Measurements from ENCODE around the gene LOXL4. TPM values are rescaled to one million over a fixed set of nuclear protein-coding genes. Genes with fewer than 3 reads are reported as not detected.

The LOXL4 gene
- total and polyA plus RNA-seq, 12 donors = 0.61 to 14.4 (median 3.4) TPM

DNA sequence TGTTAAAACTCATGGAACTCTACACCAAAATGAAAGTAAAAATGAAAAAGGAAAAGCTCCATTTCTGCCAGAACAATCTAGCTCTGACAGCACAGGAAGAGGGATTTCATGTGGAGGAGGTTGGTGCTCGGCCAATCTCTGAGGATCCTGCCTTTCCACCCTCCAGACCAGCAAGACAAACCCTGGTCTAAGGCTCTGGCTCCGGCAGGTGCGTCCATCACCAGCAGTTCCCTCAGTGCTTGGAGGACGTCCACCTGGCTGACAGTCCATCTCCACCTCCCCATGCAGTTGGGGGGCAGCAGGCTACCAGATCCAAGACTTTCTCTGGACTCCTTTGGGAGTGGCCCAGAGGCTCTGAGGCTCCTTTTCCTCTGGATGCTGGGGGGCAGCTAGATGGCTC, 25.0 kb upstream of the LOXL4 start:
- peak overlapping the region in 2 of 5 donors; percentile 34 to 78 for H3K27ac ChIP-seq
- H3K27me3 ChIP-seq = no peaks in the 10 kb centered on the region
- no peaks in the 10 kb centered on the region for H3K9me3 ChIP-seq (replicated peaks in 1 of 3)
- no peak overlapping the region for H3K4me3 ChIP-seq
- TF ChIP-seq, protein P1, sequence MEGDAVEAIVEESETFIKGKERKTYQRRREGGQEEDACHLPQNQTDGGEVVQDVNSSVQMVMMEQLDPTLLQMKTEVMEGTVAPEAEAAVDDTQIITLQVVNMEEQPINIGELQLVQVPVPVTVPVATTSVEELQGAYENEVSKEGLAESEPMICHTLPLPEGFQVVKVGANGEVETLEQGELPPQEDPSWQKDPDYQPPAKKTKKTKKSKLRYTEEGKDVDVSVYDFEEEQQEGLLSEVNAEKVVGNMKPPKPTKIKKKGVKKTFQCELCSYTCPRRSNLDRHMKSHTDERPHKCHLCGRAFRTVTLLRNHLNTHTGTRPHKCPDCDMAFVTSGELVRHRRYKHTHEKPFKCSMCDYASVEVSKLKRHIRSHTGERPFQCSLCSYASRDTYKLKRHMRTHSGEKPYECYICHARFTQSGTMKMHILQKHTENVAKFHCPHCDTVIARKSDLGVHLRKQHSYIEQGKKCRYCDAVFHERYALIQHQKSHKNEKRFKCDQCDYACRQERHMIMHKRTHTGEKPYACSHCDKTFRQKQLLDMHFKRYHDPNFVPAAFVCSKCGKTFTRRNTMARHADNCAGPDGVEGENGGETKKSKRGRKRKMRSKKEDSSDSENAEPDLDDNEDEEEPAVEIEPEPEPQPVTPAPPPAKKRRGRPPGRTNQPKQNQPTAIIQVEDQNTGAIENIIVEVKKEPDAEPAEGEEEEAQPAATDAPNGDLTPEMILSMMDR (IDR thresholded peaks at IDR 0.05) = no peak
- no peak for TF ChIP-seq POLR2A (IDR thresholded peaks at IDR 0.05)
- H3K36me3 ChIP-seq (replicated peaks in 1 of 2) = no peaks in the 10 kb centered on the region
- no peak for DNase-seq
- intact Hi-C loops (cut with DNase I) = no loop called here
- WGBS, 4 donors = 56 to 68% (median 64%) methylated on average over 3 to 4 of the region's 4 CpGs
- H3K4me1 ChIP-seq (replicated peaks in 1 of 2) = no peaks in the 10 kb centered on the region

DNA sequence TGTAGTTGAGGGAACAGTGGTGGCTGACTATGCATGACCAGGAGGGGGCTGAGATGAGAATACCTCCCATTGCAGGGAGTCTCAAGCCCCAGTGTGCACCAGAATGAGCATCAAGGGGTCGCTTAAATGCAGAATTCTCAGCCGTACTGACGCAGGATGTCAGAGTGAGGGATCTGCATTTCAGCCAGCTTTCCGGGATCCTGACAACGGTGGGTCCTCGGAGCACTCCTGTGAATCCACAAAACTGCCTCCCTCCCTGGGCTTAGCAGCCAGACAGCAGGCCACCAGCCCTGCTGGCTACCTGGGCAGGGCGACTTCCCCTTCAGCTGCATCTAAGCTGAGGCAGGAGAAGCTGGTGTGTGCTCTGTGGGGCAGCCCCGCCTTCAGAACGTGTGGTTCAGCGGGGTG, 21.8 kb upstream of the LOXL4 start:
- Histone ChIP-seq H3K4me1 (replicated peaks in 1 of 2) (no peaks in the 10 kb centered on the region), H3K27ac (no peak overlapping the region), H3K4me3 (no peak overlapping the region), H3K36me3 (replicated peaks in 1 of 2) (no peaks in the 10 kb centered on the region), H3K27me3 (no peaks in the 10 kb centered on the region), H3K9me3 (replicated peaks in 1 of 3) (no peaks in the 10 kb centered on the region)
- intact Hi-C loops (cut with DNase I) = no loop called here
- WGBS, 4 donors = 87 to 91% (median 90%) methylated on average over 5 to 10 of the region's 10 CpGs
- no peak for DNase-seq
- TF ChIP-seq POLR2A (IDR thresholded peaks at IDR 0.05) = no peak
- TF ChIP-seq, protein P1 (IDR thresholded peaks at IDR 0.05) = no peak

DNA sequence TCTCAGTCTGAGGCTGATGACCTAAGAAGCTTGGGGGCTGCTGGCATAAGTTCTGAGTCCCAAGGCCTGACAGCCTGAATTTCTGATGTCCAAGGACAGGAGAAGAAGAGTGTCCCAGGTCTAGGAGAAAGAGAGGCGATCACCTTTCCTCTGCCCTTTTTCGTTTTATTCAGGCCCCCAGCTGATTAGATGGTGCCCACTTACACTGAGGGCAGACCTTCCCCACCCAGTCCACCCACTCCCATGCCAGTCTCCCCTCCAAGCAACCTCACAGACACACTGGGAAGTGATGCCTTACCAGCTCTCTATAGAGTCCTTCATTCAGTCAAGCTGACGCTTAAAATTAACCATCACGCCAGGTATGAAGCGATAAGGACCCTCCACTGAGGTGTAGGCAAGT, 19.3 kb upstream of the LOXL4 start:
- no peak overlapping the region for H3K27ac ChIP-seq
- no peak for DNase-seq
- no peak overlapping the region for H3K4me3 ChIP-seq
- intact Hi-C loops (cut with DNase I) = no loop called here
- no peaks in the 10 kb centered on the region for H3K36me3 ChIP-seq (replicated peaks in 1 of 2)
- 86 to 98% (median 92%) methylated on average over 5 of the region's 5 CpGs for WGBS, 4 donors
- TF ChIP-seq POLR2A (IDR thresholded peaks at IDR 0.05) = no peak
- TF ChIP-seq, protein P1 (IDR thresholded peaks at IDR 0.05) = no peak
- H3K9me3 ChIP-seq (replicated peaks in 1 of 3) = no peaks in the 10 kb centered on the region
- H3K27me3 ChIP-seq = no peaks in the 10 kb centered on the region
- H3K4me1 ChIP-seq (replicated peaks in 1 of 2) = no peaks in the 10 kb centered on the region

DNA sequence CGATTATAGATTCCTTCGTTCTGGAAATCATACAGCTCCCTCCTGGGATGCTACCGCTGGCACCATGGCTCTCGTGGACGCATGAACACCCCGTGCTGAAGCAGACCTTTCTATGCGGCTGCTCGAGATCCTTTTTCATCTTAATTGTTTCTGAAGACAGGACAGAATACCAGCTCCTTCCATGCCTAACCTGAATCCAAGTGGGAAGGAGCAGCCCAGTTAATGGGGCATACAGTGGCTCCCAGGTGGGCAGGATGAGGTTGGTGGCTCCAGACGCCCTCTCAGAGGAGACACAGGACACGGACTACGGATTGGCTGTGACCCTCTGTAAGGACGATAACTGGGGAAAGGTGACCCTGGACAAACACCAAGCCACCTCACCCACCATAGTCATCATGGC, 18.4 kb upstream of the LOXL4 start:
- intact Hi-C loops (cut with DNase I) = no loop called here
- no peak overlapping the region for H3K4me3 ChIP-seq
- H3K27me3 ChIP-seq = no peaks in the 10 kb centered on the region
- no peak overlapping the region for H3K27ac ChIP-seq
- no peaks in the 10 kb centered on the region for H3K36me3 ChIP-seq (replicated peaks in 1 of 2)
- H3K9me3 ChIP-seq (replicated peaks in 1 of 3) = no peaks in the 10 kb centered on the region
- WGBS, 4 donors = 86 to 95% (median 88%) methylated on average over 12 of the region's 12 CpGs
- no peaks in the 10 kb centered on the region for H3K4me1 ChIP-seq (replicated peaks in 1 of 2)
- no peak for DNase-seq
- no peak for TF ChIP-seq POLR2A (IDR thresholded peaks at IDR 0.05)
- TF ChIP-seq, protein P1 (IDR thresholded peaks at IDR 0.05) = no peak
